A673 (cell line): ENCODE data around the gene ANKRD13D. TPM values are rescaled to one million over a fixed set of nuclear protein-coding genes. Genes with fewer than 3 reads are reported as not detected.

Experiments used
- BruUV-seq: library from RNA; stranded (reverse); fragments of 400-500 nt; replicated peaks from 2 replicates; lab custom pipeline; 2021; lab: Mats Ljungman, UMichigan
- CTCF ChIA-PET: fragments of 300-600 bp; sonication (Branson Sonifier 250); formaldehyde crosslinking; loops from one replicate; lab custom pipeline; 2022; ENCODE audit warnings: antibody characterized with exemption; lab: Charles Lee
- POLR2A ChIA-PET: fragments of 300-600 bp; sonication (Branson Sonifier 250); formaldehyde crosslinking; loops from one replicate; lab custom pipeline; 2022; ENCODE audit warnings: antibody characterized with exemption; ENCODE audit not compliant: low non-redundant PET; lab: Charles Lee
- DNase-seq: peaks from one replicate; pipeline ENCODE4 v3.0.0-alpha.2; 2015; ENCODE audit warnings: low spot score
- H3K27ac ChIP-seq: fragments of 200-600 bp; sonication (generic); 2 replicates; pipeline ENCODE4 v1.5.1; 2016; ENCODE audit warnings: mixed run types, low read depth, mild to moderate bottlenecking, mixed read lengths, antibody characterized with exemption, low read length; ENCODE audit not compliant: poor library complexity, severe bottlenecking
- H3K27me3 ChIP-seq: fragments of 200-600 bp; sonication (generic); replicated peaks from 2 replicates; pipeline ENCODE4 v1.6.1; 2017; ENCODE audit warnings: mixed run types, low read depth, mild to moderate bottlenecking, mixed read lengths, antibody characterized with exemption, low read length; ENCODE audit not compliant: insufficient read depth, poor library complexity
- H3K36me3 ChIP-seq: fragments of 200-600 bp; sonication (generic); 2 replicates; pipeline ENCODE4 v1.6.1; 2016; ENCODE audit warnings: mixed run types, mild to moderate bottlenecking, mixed read lengths, antibody characterized with exemption, low read length; ENCODE audit not compliant: insufficient read depth, poor library complexity, severe bottlenecking
- H3K4me1 ChIP-seq: fragments of 200-600 bp; sonication (generic); 2 replicates; pipeline ENCODE4 v1.6.1; 2017; ENCODE audit warnings: mixed run types, mild to moderate bottlenecking, mixed read lengths, antibody characterized with exemption, low read length; ENCODE audit not compliant: insufficient read depth, poor library complexity, severe bottlenecking
- H3K4me3 ChIP-seq: fragments of 200-600 bp; sonication (generic); 2 replicates; pipeline ENCODE4 v1.5.1; 2016; ENCODE audit warnings: low read depth, mixed run types, mild to moderate bottlenecking, mixed read lengths, low read length; ENCODE audit not compliant: poor library complexity, severe bottlenecking
- H3K9me3 ChIP-seq: fragments of 200-600 bp; sonication (generic); 2 replicates; pipeline ENCODE4 v1.6.1; 2016; ENCODE audit warnings: mixed run types, low read depth, mild to moderate bottlenecking, mixed read lengths, antibody characterized with exemption, low read length; ENCODE audit not compliant: poor library complexity, severe bottlenecking
- CTCF ChIP-seq: fragments of 300-800, 200-600 bp; sonication (generic); conservative IDR thresholded peaks from 2 replicates; pipeline ENCODE4 v1.5.1; 2017; ENCODE audit warnings: low read depth, mild to moderate bottlenecking, antibody characterized with exemption, low read length, moderate library complexity, mixed read lengths
- EZH2 ChIP-seq: fragments of 200-600 bp; sonication (generic); IDR thresholded peaks from 2 replicates; pipeline ENCODE4 v1.6.1; 2017; ENCODE audit warnings: borderline replicate concordance, low read depth, mild to moderate bottlenecking, mixed read lengths, antibody characterized with exemption, low read length; ENCODE audit not compliant: poor library complexity, severe bottlenecking
- intact Hi-C: fragments of 100-400 bp; cut with micrococcal nuclease; formaldehyde crosslinking; loops from one replicate; pipeline ENCODE4 v1.10.0; 2022; ENCODE audit not compliant: unreplicated experiment
- total RNA-seq: library from RNA; stranded (reverse); gene quantifications from 2 replicates; pipeline ENCODE4 v1.2.3, GENCODE V29; 2021

The ANKRD13D gene
- total RNA-seq, 1 experiment from 2014 or later: 101 TPM

GRCh38 chr11:67245046-67245445 is 44.1 kb upstream of the ANKRD13D start:
- intact Hi-C loops: no loop called here
- no TSS peak for BruUV-seq
- DNase-seq: no peak
- H3K36me3 ChIP-seq: peaks cover 74% of the 10 kb centered on the region
- H3K4me3 ChIP-seq: no peak overlapping the region
- ChIA-PET CTCF (no interaction called here), POLR2A (no interaction called here)
- TF ChIP-seq EZH2 (no peak), CTCF (no peak)
- H3K27ac ChIP-seq: no peak overlapping the region
- H3K4me1 ChIP-seq: peaks cover 11% of the 10 kb centered on the region
- H3K9me3 ChIP-seq: no peaks in the 10 kb centered on the region
- no peaks in the 10 kb centered on the region for H3K27me3 ChIP-seq

- Histone ChIP-seq H3K27me3 (no peaks in the 10 kb centered on the region), H3K27ac (no peak overlapping the region), H3K4me3 (no peak overlapping the region), H3K9me3 (no peaks in the 10 kb centered on the region), H3K36me3 (peaks cover 98% of the 10 kb centered on the region), H3K4me1 (peaks cover under 1% of the 10 kb centered on the region)
- intact Hi-C loops: no loop called here
- no TSS peak for BruUV-seq
- TF ChIP-seq EZH2 (no peak), CTCF (no peak)
- ChIA-PET CTCF (no interaction called here), POLR2A (no interaction called here)
- DNase-seq: no peak
These were observed 41.1 kb upstream of the ANKRD13D start for GRCh38 chr11:67247946-67248550.

- no peaks in the 10 kb centered on the region for H3K27me3 ChIP-seq
- H3K4me3 ChIP-seq: no peak overlapping the region
- intact Hi-C loops: no loop called here
- H3K9me3 ChIP-seq: no peaks in the 10 kb centered on the region
- H3K27ac ChIP-seq: no peak overlapping the region
- H3K4me1 ChIP-seq: no peaks in the 10 kb centered on the region
- no peak for TF ChIP-seq EZH2
- no peak for TF ChIP-seq CTCF
- CTCF ChIA-PET: no interaction called here
- no TSS peak for BruUV-seq
- POLR2A ChIA-PET: no interaction called here
- peaks cover 98% of the 10 kb centered on the region for H3K36me3 ChIP-seq
- DNase-seq: no peak
These were observed 40.5 kb upstream of the ANKRD13D start for GRCh38 chr11:67248653-67249052.
